Kidney (tissue), 14 donors: ENCODE results near the gene ZNF318. TPM values are rescaled to one million over a fixed set of nuclear protein-coding genes. Genes with fewer than 3 reads are reported as not detected.

Source experiments
- DNase-seq, 5 donors: peaks; one replicate each; pipeline ENCODE4 v3.0.0-alpha.2; 2013 to 2020
- FAIRE-seq: peaks from 2 replicates; lab custom pipeline; 2012; peaks lifted over from hg19 to GRCh38; lab: Jason Lieb, UNC
- H3K27ac ChIP-seq, 2 donors: one replicate each; pipeline ENCODE4 v1.7.0; 2013; ENCODE audit warnings: low read depth in 2 of 2, low read length in 2 of 2, inconsistent platforms in 1 of 2
- H3K27me3 ChIP-seq: one replicate; pipeline ENCODE4 v1.7.1; 2013; ENCODE audit warnings: low read length, inconsistent platforms; ENCODE audit not compliant: control insufficient read depth, insufficient read depth
- H3K36me3 ChIP-seq, 3 donors: one replicate each; pipeline versions ENCODE4 v1.7.0 to v1.7.1; 2013; ENCODE audit warnings: low read length in 3 of 3, control low read depth in 1 of 3, inconsistent platforms in 1 of 3; ENCODE audit not compliant: insufficient read depth in 3 of 3, control insufficient read depth in 2 of 3
- H3K4me1 ChIP-seq, 3 donors: one replicate each; pipeline versions ENCODE4 v1.7.0 to v1.7.1; 2013; ENCODE audit warnings: low read length in 3 of 3, inconsistent platforms in 1 of 3, low read depth in 1 of 3; ENCODE audit not compliant: control insufficient read depth in 2 of 3, insufficient read depth in 2 of 3
- H3K4me3 ChIP-seq, 3 donors: one replicate each; pipeline versions ENCODE4 v1.7.0 to v1.8.1; 2013; ENCODE audit warnings: low read length in 3 of 3, control low read depth in 1 of 3, inconsistent platforms in 1 of 3
- H3K9ac ChIP-seq, 3 donors: one replicate each; pipeline versions ENCODE4 v1.7.0 to v1.7.1; 2013; ENCODE audit warnings: low read length in 3 of 3, control low read depth in 1 of 3, inconsistent platforms in 1 of 3
- H3K9me3 ChIP-seq, 3 donors: one replicate each; pipeline versions ENCODE4 v1.7.0 to v1.7.1; 2013; ENCODE audit warnings: low read length in 3 of 3, control low read depth in 1 of 3, inconsistent platforms in 1 of 3; ENCODE audit not compliant: control insufficient read depth in 2 of 3, insufficient read depth in 1 of 3
- intact Hi-C: fragments of 100-400 bp; cut with DNase I; formaldehyde crosslinking; loops from one replicate; pipeline ENCODE4 v1.11.1; 2022
- polyA plus RNA-seq: library from polyadenylated mRNA; stranded (reverse); fragments of 350-450 nt; fragmentation: Illumina TruSeq; extraction: RNeasy Lipid Tissue Mini Kit (QIAGEN cat#74804); gene quantifications from one replicate; pipeline ENCODE4 v1.2.3, GENCODE V29; 2014; ENCODE audit warnings: low read depth, low replicate concordance; ENCODE audit not compliant: insufficient read depth
- total RNA-seq: library from RNA; stranded (reverse); fragmentation: NEBNext Ultra II Directional; extraction: Animal tissue kit (Norgen Biotek cat#: 25700); gene quantifications from one replicate; pipeline ENCODE4 v1.2.1, GENCODE V29; 2021
- TF ChIP-seq, protein P1 (sequence below): IDR thresholded peaks from 3 replicates; pipeline ENCODE4 v1.5.1; 2012; ENCODE audit warnings: mild to moderate bottlenecking, moderate library complexity, borderline replicate concordance; ENCODE audit not compliant: insufficient read depth; ENCODE audit errors: extremely low read depth
- donor health status: control.
- donor health status: control.
- donor health status: control.
- donor health status: control.
- donor health status: control.
- donor health status: DM: yes; HTN: yes; CAD: no.
- donor health status: Normal renal cell carcinoma (clear cell type).

ZNF318 gene
- total and polyA plus RNA-seq, 2 donors from 2014 or later: 5.5 to 13.9 TPM

DNA sequence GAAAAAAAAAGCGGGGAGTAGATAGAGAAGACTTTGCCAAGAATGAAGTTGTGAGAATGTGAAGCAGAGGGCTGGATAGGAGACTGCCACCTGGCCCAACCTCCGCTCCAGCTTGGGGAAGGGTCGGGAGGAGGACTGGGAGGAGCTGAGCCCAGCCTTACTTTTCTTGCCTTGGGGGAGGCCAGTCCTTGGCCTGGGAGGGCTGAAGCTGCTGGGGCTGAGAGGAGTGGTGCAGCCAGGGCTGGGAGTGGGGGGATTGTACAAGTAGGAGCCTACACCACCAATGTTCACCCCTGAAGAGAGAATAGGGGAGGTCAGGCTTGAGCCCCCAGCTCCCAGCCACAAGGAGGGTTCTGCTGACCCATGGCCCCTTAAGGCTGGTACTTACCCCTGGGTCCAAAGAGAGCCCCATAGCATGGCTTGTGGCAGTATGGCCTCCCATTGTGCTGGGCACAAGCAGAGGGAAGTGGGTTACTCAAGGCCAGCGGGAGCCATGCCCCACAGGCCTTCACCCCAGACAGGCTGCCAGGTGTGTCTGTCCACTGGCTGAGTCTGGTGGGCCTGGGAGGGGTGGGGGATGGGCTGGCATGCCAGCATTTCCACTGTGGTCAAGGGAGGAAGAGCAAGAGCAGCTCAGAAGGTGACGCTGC lies 61.9 kb downstream of the ZNF318 start:
- H3K9ac ChIP-seq: no peak overlapping the region
- intact Hi-C loops: no loop called here
- H3K27me3 ChIP-seq: no peaks in the 10 kb centered on the region
- peaks cover 0 to 8% (median 0%) of the 10 kb centered on the region in 3 donors for H3K4me1 ChIP-seq
- H3K4me3 ChIP-seq: no peak overlapping the region
- H3K9me3 ChIP-seq: no peaks in the 10 kb centered on the region
- no peaks in the 10 kb centered on the region for H3K36me3 ChIP-seq
- H3K27ac ChIP-seq: peak overlapping the region in 1 of 2 donors; percentile 27
- peak in 1 of 5 donors; percentile 61 for DNase-seq
- TF ChIP-seq, protein P1, sequence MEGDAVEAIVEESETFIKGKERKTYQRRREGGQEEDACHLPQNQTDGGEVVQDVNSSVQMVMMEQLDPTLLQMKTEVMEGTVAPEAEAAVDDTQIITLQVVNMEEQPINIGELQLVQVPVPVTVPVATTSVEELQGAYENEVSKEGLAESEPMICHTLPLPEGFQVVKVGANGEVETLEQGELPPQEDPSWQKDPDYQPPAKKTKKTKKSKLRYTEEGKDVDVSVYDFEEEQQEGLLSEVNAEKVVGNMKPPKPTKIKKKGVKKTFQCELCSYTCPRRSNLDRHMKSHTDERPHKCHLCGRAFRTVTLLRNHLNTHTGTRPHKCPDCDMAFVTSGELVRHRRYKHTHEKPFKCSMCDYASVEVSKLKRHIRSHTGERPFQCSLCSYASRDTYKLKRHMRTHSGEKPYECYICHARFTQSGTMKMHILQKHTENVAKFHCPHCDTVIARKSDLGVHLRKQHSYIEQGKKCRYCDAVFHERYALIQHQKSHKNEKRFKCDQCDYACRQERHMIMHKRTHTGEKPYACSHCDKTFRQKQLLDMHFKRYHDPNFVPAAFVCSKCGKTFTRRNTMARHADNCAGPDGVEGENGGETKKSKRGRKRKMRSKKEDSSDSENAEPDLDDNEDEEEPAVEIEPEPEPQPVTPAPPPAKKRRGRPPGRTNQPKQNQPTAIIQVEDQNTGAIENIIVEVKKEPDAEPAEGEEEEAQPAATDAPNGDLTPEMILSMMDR: no peak
- no peak for FAIRE-seq

GRCh38 chr6:43306086-43306485 lies 63.4 kb downstream of the ZNF318 start:
- no peaks in the 10 kb centered on the region for H3K27me3 ChIP-seq
- TF ChIP-seq, protein P1: no peak
- no peak for FAIRE-seq
- DNase-seq: peak in 1 of 5 donors; percentile 26
- H3K4me1 ChIP-seq: peaks cover 0 to 8% (median 0%) of the 10 kb centered on the region in 3 donors
- H3K27ac ChIP-seq: no peak overlapping the region
- intact Hi-C loops: no loop called here
- H3K9ac ChIP-seq: no peak overlapping the region
- no peak overlapping the region for H3K4me3 ChIP-seq
- no peaks in the 10 kb centered on the region for H3K36me3 ChIP-seq
- no peaks in the 10 kb centered on the region for H3K9me3 ChIP-seq

DNA sequence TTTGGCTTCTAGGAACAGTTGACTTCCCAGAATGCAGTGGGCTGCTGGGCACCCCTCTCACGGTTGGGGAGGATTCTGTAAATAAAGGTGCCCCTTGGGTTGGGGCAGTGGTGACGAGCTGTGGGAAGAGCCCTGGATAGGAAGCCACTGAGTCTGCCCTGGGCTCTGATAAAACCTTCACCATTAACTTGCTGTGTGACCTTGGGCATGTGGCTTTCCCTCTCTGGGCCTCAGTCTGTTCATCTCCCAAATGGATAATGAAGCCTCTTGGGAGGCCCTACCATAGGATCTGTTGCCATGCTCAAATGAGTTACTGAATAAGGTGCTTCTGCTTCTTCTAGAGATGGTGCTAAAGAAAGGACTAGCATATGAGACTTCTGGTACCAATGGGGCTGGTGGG lies 64.6 kb downstream of the ZNF318 start:
- peaks cover 0 to 8% (median 0%) of the 10 kb centered on the region in 3 donors for H3K4me1 ChIP-seq
- DNase-seq (no peak), FAIRE-seq (no peak)
- H3K9ac ChIP-seq: no peak overlapping the region
- no peak overlapping the region for H3K27ac ChIP-seq
- H3K36me3 ChIP-seq: no peaks in the 10 kb centered on the region
- H3K27me3 ChIP-seq: no peaks in the 10 kb centered on the region
- intact Hi-C loops: no loop called here
- no peaks in the 10 kb centered on the region for H3K9me3 ChIP-seq
- H3K4me3 ChIP-seq: no peak overlapping the region
- TF ChIP-seq, protein P1: no peak
